ENCODE results near the gene NHERF2.
"Not testable (repeated sequence)": the region's sequence is repeated elsewhere in the genome, so short reads cannot be mapped to it uniquely, and the experiment has no call there.

The NHERF2 gene

GRCh38 chr16:2007081-2007836 is 19.4 kb upstream of the NHERF2 start:
- DNase-seq = no peak

DNA sequence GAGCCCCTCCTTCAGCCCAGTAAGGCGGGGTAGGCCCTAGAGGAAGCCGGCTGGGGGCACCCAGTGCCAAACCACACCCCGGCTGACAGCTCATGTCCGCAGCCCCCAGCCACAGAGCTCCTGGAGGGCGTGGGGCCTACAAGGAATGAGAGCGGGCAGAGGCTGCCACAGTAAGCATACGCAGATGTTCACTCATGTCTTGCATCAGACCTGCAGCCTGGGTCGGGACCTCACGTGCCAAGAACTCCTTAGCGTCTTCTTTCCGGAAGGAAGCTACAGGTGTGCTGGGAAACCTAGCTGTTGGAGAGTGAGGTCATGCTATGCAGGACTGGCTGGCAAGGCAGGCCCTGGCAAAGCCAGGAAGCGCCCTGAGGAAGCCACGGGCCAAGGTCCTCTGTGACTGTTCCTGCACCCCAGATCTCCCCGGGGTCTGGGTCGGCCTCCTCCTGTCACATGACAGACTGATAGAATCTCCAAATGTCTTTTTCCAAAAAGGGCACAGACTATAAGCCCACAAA is 18.6 kb upstream of the NHERF2 start:
- peak; percentile 64 for DNase-seq

GRCh38 chr16:2008631-2009163 is 18.0 kb upstream of the NHERF2 start:
- DNase-seq = peak; percentile 59

- DNase-seq = peak; percentile 23
Measured at GRCh38 chr16:2009164-2009711, 17.5 kb upstream of the NHERF2 start.

GRCh38 chr16:2009791-2010510 is 16.8 kb upstream of the NHERF2 start, which contains the start of gene ZNF598:
Gene ZNF598, minus strand, starts transcription at chr16:2009821.
- peak; percentile 89 for DNase-seq

GRCh38 chr16:2011726-2012125 is 15.0 kb upstream of the NHERF2 start:
- not testable (repeated sequence) for DNase-seq

DNA sequence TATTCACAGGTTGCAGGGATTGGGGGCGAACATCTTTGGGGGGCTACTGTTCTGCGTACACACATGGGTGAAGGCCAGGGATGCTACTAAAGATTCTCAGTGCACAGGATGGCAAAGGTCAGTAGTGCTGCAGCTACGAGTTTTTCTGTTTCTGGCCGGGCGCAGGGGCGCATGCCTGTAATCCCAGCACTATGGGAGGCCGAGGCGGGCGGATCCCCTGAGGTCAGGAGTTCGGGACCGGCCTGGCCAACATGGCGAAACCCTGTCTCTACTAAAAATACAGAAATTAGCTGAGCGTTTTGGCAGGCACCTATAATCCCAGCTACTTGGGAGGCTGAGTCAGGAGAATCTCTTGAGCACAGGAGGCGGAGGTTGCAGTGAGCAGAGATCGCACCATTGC is 13.2 kb upstream of the NHERF2 start:
- no peak for DNase-seq

- no peak for DNase-seq
Measured at GRCh38 chr16:2015117-2015946, 11.4 kb upstream of the NHERF2 start.

DNA sequence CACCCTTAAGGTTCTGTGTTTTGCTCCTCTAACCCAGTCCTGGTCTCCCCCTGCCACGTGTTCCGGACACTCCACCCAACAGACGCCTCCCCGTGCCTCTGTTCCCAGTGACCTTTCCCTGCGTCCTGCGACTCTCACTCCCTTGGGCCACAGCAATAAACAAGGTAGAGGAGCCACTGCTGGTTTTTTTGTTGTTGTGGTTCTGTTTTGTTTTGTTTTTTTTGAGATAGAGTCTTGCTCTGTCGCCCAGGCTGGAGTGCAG is 10.8 kb upstream of the NHERF2 start:
- DNase-seq = no peak

- no peak for DNase-seq
Measured at GRCh38 chr16:2016407-2016922, 10.2 kb upstream of the NHERF2 start.

- DNase-seq = no peak
Measured at GRCh38 chr16:2019518-2019920, 7.2 kb upstream of the NHERF2 start, which contains the start of gene NPW. Gene NPW, plus strand, starts transcription at chr16:2019785.

- DNase-seq = no peak
Measured at GRCh38 chr16:2019921-2020831, 6.5 kb upstream of the NHERF2 start.

DNA sequence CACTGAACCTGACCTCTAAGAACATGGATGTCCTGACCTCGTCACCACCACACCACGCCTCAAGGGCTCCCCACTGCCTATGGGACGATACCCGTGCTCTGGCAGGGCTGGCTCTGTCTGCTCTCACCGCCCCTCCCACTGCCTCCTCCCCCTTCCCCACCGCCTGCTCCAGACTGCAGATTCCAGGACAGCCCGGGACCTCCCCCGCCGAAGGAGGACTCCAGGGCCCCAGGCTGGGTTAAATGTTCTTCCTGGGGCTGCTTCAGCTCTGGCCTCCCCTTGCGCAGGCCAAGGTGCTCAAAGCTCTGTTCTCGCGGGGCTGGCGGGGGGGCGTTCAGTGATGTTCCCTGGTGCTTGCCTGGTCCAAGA is 4.0 kb upstream of the NHERF2 start:
- peak; percentile 31 for DNase-seq

DNA sequence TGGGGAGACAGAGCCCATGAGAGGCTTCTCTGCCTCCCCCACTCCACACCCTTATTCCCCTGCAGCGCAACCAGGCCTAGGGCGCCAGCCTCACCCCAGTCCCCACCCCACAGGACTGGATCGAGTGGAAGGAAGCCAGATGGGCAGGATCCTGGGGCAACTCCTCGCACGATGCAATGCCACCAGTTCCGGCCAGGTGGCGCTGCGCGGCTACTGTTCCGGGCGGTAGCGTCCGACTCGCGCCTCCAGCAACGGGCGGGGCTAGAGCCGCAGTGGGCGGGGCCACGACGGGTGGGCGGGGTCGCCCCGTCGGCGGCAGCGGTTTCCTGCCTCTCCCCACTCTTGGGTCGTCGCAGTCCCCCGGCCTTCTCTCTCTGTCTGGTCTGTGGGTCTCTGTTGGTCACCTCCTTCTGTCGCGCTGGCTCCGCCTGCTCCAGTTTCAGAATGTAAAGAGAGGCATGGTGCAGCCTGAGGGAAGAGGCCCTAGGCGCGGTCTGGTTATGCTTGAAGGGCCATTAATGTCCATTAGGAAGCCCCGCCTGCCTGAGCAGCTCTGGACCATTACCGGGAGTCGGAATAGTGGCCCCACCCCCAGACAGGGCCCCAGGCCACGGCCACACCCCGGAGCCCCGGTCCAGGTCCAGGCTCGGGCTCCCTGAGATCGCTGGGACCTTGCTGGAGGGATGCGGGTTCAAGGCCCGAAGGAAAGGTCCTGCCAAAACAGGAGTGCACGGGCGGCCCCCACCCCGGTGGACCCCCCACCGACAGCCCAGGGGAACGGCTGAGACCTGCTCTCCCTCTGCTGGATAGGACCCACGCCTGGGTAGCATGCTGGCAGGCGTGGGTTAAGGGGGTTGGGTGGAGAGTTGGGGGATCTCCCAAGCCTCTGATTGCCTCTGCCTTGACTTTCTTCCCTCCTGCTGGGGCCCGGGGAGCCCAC is 3.3 kb upstream of the NHERF2 start:
- peak; percentile 96 for DNase-seq

GRCh38 chr16:2024032-2024420 is 2.7 kb upstream of the NHERF2 start:
- no peak for DNase-seq

- DNase-seq = no peak
Measured at GRCh38 chr16:2025251-2025650, 1.5 kb upstream of the NHERF2 start.

DNA sequence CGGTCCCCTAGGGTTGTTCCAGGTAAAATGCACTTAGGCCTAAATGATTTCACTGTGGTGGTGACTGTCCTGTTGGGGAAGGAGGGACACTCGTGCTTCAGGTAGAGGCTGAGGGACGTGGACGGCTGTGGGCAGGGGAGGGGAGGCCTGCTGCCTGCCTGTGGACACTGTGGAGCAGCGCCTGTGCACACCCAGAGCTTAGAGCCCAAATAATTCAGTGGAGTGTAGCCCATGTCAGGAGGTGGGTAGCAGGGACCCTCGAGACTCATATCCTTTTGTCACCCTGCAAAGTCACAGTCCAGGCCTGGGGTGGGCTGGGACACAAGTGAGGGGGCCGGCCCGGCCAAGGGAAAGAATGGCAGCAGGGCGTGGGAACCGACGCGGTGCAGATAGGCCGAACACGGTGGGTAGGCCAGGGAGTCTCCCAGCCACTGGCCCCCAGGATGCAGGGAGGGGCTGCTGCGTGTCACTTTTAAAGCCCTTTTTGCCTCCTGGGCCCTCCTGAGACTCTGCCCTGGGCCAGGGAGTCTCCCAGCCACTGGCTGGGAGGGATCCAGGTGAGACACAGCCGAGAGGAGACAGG is 733 bp upstream of the NHERF2 start:
- DNase-seq = no peak

- DNase-seq = no peak
Measured at GRCh38 chr16:2027024-2028010, 615 bp downstream of the NHERF2 start.

GRCh38 chr16:2028146-2028545 is 1.4 kb downstream of the NHERF2 start:
- no peak for DNase-seq

Data from activated CD4-positive, alpha-beta T cell treated with anti-CD3 and anti-CD28 coated beads, Interleukin-10, Interleukin-2, amounts not matched to agents 100 ng/mL and 50 ng/mL, durations not matched to agents 16 hours and 8 hours (primary cell).